GM19238 (cell line): ENCODE data around the gene TGM2.

Source experiments
- DNase-seq: peaks from one replicate; pipeline ENCODE4 v3.0.0; 2011; ENCODE audit warnings: low spot score; ENCODE audit not compliant: insufficient read length

TGM2 gene

DNA sequence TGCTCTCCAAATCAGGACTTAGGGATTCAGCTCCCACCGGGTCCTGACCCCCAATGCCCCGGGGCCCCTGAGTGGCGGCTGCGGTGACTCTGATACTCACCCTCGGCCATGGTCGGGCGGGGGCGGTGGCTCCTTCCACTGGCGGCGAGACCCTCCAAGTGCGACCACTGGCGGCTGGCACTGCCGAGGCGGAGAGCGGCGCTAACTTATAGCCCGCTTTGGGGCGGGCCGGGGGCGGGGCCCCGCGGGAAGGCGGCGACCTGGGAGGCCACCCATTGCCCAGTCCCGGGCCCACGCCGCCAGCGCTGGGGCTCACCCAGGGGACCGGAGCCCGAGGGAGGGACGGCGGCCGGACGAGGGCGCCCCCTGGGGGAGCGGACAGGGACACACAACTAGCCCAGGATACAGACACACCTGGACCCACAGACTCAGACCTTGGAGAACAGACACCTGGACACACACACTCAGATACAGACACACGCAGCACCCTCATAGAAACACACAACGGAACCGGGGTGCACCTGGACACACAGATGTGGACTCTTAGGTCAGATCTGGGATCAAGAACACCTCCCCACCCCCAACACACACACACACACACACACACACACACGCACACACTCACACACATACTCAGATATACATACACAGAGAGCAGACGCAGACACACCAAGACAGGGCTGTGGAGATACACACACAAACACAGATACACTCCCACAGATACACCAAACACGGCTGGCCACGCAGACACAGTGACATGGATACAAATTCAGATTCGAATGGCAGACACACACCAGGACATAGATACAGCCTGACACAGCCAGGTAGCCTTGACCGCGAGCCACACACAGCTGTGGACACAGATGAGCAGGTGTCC, at the start of gene TGM2:
Gene TGM2 (minus strand): TSS at position 182 of the 877 bp plus-strand sequence. CDS start 72 bp downstream, at position 110.
- peak; percentile 76 for DNase-seq

DNA sequence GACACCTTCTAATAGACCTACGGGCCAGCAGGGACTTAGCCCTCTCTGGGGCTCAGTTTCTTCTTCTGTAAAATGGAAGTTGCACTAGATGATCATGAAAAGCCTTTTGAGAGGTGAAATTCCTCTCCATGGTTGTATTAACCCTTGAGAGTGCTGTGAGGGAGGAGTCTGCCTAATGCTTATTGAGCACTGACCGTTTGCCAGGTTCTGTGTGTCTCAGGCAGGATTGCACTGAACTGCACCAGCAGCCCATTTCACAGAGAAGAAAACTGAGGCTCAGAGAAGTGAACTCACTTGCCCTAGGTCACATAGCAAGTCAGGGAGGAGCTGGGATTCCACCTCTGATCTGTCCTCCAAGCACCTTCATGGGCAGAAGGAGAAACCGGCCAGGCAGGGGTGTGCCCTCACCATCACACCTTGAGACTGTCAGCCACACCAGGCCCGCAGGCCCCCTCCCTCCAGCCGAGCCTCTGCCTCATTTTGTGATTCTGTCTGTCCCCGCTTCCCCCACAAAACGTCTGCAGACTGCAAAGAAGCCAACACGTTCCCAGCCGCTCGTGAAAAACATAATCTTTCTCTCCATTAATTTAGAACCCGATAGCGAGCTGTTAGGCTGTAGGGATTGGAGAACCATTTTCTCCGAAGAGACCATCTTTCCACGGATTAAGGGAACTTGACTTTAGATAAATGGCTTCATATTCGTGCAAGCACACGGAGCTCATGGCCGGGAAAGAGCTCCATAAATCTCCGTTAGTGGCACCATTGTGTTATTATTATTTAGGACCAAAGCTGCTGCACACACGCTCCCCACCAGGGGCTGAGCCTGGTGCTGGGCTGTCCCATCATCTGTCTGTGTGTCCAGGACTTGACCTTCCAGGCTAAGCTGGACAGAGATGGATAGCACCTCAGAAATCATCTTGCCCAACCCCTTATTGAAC, 49.5 kb upstream of the TGM2 start:
- no peak for DNase-seq

DNA sequence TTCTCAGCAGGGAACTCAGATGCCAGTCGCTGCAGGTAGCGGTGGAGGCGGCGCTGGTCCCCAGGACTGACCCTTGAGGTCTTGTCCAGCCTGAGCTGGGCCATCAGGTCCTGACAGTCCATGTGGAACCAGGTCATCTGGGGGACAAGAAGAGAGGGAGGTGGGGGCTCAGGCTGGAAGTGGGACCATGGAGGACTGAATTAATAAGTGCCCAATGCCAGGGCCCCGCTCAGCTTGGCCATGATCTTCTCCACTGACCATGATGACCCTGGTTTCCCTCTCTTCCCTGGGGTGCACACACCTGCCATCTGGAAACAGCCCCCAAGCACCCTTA, 48.5 kb upstream of the TGM2 start:
- DNase-seq = no peak

DNA sequence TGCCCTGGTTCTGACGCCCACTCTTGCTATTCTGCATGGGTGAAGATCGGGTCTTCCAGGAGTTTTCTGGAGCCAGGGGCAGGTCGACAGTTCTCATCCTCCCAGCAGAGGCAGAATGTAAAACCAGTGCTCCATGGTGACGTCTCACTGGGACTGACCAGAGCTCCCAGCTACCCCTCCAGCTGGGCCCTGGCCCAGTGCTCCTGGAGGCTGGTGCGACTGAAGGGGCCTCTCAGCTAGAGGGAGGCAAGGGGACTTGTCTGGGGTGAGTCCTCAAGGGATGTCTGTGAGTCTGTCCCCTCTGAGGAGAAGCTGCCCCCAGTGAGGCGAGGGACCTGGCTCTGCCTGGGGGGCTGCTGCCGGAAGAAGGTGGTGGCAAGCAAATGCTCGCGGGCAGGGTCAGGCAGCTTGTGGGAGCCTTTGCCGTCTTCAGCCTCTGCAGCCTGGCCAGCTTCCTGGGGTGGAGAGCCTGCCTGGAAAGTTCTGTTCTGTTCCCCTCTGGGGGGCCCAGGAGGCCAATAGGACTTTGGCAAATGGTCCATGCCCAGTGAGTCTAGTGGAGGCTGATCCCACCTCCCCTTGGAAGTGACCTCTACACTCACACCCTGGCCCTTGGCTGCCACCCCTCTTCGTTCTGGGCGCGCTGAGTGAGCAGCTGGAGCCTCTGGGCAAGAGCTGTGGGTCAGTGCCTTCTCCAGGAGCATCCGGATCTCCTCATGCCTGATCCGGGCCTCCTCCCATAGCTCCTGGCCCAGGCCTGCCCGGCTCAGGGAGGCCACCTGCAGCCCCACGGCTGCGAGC, 47.9 kb upstream of the TGM2 start:
- no peak for DNase-seq

DNA sequence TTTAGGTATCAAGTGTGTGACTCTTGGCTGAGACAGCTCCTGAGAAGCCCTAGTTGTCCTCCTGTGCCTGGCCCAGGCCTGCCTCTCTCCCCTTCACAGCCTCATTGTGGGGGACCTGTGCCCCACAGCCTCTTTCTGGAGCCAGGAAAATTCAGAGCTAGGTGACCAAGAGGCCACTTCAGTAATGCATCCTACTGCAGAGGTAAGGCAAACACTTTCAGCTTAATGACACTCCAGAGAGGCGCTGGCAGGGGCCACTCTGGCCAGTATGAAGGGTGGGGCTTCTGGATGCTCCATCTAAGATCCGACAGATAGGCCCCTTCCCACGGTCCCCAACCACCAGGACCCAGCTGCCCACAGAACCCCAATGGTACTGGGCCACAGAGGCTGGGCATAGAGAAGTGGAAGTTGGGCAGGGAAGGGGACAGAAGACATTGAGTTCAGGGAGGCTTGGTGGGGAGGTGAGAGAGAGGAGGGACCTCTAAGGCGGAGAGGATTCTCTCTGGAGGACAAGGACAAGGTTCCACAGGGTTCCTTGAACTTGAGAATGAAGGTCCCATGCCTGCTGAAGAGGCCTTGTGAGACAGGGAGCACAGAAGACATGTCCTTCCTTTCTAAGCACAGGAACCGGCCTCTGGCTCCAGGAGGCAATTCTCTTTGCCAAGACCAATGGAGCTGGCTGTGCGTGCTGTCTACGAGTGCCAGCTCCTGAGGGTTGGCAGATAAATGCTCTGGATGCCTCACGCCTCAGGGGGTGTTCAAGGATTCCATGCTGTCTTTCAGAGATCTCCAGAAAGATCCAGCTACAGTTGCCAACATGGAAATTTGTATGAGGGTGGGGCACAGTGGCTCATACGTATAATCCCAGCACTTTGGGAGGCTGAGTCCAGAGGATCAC, 46.4 kb upstream of the TGM2 start:
- no peak for DNase-seq

DNA sequence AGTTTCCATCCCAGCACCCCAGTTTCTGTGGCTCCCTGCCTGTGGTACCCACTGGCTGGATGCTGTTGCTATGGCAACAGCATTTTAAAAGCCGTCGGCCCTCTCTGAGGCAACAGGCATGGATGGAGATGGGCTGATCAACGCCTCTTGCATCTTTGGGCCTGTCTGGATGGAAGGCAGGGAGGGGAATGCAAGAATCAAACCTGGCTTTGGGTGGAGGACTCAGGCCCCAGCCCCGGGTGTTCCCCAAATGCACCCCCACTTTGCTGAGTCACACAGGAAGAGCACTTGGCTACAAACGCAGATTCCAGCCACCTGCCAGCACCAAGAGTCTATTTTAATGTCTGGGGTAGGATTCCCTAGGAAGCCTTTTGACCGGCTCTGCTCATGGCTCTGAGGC, 45.7 kb upstream of the TGM2 start:
- no peak for DNase-seq

DNA sequence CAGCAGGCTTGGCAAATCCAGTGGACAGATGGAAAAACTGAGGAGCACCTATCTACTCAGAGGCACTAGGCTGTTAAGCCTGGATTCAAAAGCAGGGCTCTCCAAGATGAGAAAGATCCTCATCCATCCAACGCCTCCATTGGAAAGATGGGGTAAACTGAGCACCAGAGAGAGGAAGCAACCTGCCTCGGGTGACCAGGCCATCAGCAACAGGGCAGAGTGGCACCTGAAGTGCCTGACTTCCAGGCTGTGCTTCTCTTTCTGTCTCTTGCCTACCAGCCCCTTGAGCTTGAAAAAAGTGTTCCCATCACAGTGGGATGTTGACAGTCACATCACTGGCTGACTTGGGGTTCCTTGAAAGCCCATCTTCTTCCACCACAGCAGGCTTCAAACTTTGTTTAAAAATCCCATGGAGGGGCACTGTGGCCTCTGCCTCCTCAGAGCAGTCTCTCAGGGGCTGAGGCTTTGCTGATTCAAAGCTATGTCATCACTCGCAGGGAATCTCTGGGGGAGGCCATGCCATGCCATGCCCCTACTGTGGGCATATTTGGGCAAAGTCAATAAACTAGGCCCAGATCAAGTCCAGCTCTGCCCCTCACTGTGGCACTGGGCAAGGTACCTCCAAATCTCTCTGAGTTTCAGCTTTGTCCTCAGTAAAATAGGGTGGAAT, 44.8 kb upstream of the TGM2 start:
- DNase-seq = no peak

DNA sequence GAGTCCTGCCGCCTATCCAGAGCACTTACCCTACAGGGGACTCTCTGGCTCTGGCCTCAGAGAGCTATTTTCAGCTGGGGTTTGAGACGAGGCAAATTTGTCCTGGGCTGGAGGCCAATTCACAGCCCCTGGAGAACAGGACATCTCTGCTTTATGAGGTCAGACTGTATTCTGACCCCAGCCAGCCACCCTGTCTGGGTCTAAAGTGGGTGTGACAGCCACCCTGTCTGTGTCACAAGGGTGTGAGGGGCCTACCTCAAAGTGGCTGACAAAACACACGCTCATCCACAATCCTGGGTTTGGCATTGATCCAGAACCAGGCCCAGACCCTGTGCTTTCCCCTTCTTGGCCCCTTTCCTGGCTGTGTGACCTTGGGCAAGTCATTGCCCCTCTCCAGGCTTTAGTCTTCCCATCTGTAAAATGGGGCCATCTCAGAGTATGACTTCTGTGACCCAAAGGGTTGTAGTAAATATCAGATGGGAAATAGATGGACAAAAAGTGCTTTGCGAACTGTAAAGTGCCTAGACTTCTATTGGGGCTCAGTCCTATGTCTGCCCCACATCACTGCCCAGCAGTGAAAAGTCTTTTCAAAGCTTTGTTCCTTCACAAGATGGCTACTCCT, 44.1 kb upstream of the TGM2 start:
- no peak for DNase-seq

DNA sequence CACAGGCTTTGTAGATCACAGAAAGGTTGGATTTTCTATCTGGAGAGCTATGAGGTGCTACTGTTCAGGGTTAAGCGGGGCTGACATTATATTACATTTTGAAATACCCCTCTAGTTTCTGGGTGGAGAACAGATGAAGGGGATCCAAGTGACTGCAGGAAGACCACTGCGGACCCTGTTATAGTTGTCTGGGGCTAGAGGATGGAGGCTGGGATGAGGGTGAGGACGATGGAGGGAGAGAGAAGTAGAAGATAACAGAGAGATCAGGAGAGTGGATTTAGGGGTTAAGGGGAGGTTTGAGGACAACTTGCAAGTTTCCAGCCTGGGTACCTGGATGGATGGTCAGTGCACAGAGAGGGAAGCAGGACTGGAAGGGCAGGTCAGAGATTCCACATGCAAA, 43.5 kb upstream of the TGM2 start:
- DNase-seq = no peak

DNA sequence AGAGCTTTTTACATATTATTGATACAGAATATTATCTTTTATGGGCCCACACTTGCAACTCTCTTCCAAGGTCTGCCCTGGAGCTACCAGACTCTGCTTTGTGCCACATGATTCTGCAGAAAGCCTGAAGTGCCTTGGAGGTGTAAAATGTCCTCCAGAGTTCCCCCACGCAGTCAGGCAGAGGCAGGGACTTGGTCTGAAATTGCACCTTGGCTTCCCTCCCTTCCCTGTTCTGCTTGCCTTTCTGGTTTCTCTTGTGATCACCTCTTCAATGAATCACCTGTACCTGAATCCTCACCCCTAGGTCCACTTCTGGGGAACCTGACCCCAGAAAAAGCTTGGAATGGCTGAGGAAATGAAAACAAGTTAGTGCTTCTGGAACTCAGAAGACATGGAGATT, 43.0 kb upstream of the TGM2 start:
- DNase-seq = no peak

DNA sequence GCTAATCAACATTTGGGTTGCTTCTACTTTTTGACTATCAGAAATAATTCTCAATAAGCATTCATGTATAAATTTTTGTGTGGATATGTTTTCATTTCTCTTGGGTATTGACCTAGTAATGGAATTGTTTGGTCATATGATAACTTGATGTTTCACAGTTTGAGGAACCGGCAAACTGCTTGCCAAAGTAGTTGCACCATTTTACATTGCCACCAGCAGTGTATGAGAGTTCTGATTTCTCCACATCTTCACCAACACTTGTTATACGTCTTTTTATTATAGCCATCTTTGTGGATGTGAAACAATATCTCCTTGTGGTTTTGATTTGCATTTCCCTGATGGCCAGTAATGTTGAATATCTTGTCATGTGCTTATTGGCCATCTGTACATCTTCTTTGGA, 42.6 kb upstream of the TGM2 start:
- DNase-seq = no peak

DNA sequence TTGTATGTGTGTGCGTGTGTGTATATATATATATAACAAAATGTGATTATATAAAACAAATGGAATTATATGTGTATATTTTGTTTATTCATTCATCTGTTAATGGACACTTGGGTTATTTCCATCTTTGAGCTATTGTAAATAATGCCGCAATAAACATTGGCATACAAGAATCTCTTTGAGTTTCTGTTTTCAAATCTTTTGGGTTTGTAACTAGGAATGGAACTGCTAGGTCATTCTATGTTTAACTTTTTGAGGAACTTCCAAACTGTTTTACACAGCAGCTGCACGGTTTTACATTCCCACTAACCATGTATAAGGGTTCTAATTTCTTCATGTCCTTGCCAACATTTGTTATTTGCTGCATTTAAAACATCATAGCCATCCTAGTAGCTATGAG, 39.9 kb upstream of the TGM2 start:
- DNase-seq = no peak

DNA sequence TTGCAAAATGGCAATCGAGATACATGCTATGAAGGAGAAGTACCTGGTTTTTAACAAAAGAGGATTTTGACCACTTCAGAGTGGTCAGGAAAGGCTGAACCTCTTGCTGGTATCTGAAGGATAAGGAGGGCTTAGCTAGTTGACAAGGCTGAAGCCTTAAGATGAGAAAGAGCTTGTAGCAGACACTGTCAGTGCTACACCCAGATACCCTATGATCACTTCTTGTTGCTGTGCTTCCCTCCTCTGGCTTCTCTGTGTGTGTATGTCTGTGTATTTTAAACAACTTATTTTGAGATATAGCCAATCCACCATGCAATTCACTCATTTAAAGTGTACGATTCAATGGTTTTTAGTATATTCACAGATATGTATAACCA, 38.9 kb upstream of the TGM2 start:
- no peak for DNase-seq

DNA sequence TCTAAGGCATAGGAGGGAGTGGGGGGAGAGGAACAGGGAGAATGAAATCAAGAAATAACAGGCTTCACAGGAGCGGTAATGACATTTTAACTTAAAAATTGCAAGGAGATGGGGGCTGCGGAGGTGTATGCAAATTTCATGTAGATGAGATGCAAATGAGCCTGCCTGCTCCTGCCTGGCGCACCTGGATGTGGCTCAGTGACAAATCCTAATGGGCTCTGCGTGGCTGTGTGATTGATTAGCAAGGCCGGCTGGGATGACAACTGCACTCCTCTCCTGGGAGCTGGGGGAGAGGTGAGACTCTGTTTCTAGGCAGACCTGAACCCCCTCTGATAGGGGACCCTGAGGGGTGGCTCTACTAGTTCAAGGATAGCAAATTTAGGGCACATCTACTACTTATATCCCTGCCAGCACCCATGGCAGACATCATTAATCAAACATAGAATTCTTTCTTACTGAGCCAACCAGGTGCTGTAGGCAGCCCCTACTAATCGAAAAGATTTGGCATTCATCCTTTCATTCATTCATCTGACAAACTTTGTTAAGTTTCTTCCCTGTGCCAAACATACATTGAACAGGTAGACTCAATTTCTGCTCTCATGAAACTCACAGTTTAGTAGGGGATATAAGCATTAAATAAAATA, 38.4 kb upstream of the TGM2 start:
- no peak for DNase-seq

DNA sequence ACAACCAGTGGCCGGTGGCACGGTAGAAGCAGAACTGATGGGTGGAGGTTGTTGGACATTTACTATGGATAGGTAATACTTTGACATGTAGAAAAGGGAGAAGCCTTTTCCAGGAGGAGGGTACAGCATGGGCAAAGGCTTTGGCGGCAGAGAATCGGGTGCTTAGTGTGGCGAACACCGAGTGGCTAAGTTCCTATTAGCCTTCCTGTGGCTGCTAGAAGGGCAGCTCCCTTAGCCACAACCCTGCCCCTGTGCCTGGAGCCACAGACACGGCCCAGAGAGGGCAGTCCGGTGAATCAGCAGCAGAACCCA, 37.9 kb upstream of the TGM2 start:
- DNase-seq = no peak

DNA sequence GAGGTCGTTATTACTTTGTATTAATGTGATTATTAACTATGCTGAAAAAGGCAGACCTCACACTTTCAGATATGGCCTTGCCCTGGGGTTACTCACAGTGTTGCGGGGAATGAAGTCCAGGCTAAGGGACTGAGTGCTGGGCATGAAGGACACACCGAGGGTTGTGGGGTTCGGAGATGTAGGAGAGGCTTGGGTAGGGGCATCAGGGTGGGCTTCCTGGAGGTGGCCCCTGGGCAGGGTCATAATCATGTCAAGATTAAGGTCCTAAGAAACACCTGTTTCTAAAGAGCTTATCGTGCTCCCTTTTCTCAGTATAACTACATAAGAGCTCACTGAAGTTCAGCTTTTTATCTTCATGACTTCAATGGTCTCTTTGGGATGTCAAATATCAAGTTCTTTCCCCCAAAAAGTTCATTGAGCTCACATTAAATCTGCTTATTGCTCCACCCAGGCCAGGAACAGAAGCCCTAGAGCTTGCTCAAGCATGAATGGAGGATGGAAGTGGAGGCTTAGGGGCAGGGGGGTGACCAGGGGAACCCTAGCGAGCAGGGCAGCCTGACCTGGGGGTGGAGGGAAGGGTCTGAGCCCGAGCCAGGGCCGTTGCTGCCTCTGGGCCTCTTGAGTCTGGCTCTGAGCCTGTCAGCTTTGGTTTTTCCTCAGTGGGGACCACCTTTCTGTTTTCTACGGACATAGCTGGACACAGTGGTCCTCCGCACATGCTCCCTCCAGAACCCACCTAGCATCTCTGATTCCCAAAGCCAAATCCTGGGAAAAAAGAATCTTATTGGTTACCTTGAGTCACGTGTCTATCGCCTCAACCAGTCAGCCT, 37.3 kb upstream of the TGM2 start:
- DNase-seq = no peak

DNA sequence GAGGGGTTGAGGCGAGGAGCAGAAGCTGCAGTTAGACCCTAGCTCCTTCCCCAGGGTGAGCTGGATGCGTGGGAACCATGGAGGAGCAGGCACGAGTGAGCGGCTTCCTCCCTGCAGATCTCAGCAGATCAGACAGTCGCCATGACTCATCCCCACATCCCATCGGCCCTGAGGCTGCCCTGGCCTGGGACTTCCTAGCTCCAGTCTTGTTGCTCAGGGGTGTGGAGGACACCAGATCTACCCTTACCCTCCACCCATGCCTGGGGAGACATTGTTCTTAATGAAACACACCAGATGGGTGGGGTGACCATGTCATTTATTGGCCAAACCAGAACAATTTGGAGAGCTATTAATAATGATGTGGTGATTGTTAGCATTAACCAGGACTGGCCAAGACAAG, 36.3 kb upstream of the TGM2 start:
- no peak for DNase-seq

DNA sequence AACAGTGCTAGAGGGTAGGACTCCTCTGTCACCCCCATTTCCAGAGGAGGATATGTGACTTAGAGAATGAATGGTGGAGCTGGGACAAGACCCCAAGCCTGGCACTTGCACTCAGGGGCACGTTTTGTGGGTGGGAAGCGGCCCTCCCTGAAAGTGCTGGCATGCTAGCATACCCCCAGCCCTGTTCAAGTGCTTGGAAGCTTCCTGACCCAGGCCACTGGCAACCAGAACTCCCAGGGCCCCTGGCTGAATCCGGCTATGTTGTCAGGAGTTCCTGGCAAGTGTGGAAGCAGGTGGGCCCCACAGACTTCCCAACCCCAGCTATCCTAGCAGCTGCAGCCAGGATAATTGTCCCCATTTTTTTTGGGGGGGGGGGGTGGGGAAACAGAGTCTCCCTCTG, 35.6 kb upstream of the TGM2 start:
- no peak for DNase-seq
